ENCODE results near the gene ARIH1. TPM values are rescaled to one million over a fixed set of nuclear protein-coding genes. Genes with fewer than 3 reads are reported as not detected.
A peak's percentile ranks its signal among the peaks of the same experiment; 100 is the strongest.
"Not testable (repeated sequence)": the region's sequence is repeated elsewhere in the genome, so short reads cannot be mapped to it uniquely, and the experiment has no call there.

The ARIH1 gene
- total RNA-seq, 4 donors from 2014 or later = 28.2 to 215 (median 53.7) TPM

- TF ChIP-seq POLR2A (IDR thresholded peaks at IDR 0.05) (no peak), CTCF (IDR thresholded peaks at IDR 0.05) (peak; percentile 25 to 52 (median 42))
- Histone ChIP-seq H3K36me3 (no peaks in the 10 kb centered on the region), H3K27me3 (no peaks in the 10 kb centered on the region), H3K4me1 (no peaks in the 10 kb centered on the region), H3K27ac (no peak overlapping the region), H3K4me3 (no peak overlapping the region), H3K9me3 (no peaks in the 10 kb centered on the region)
- DNase-seq = no peak
- intact Hi-C loops (cut with DNase I; ENCODE audit: low total_unique reads) = no loop called here
Measured at GRCh38 chr15:72599855-72600464, 125.8 kb downstream of the ARIH1 start.

GRCh38 chr15:72604794-72605193, 130.7 kb downstream of the ARIH1 start:
- Histone ChIP-seq H3K4me3 (no peak overlapping the region), H3K27me3 (no peaks in the 10 kb centered on the region), H3K36me3 (no peaks in the 10 kb centered on the region), H3K27ac (no peak overlapping the region), H3K9me3 (no peaks in the 10 kb centered on the region), H3K4me1 (no peaks in the 10 kb centered on the region)
- intact Hi-C loops (cut with DNase I; ENCODE audit: low total_unique reads) = no loop called here
- no peak for DNase-seq
- TF ChIP-seq CTCF (IDR thresholded peaks at IDR 0.05) = no peak

- H3K9me3 ChIP-seq; DNase-seq; H3K36me3 ChIP-seq; H3K27ac ChIP-seq; H3K4me3 ChIP-seq; H3K4me1 ChIP-seq; H3K27me3 ChIP-seq; intact Hi-C loops (cut with DNase I; ENCODE audit: low total_unique reads): not testable (repeated sequence)
Measured at GRCh38 chr15:72608084-72608483, 134.0 kb downstream of the ARIH1 start.

GRCh38 chr15:72609862-72610261, 135.7 kb downstream of the ARIH1 start:
- no peaks in the 10 kb centered on the region for H3K36me3 ChIP-seq
- H3K4me3 ChIP-seq = no peak overlapping the region
- no peak overlapping the region for H3K27ac ChIP-seq
- H3K27me3 ChIP-seq = no peaks in the 10 kb centered on the region
- H3K9me3 ChIP-seq = no peaks in the 10 kb centered on the region
- H3K4me1 ChIP-seq = no peaks in the 10 kb centered on the region
- intact Hi-C loops (cut with DNase I; ENCODE audit: low total_unique reads) = no loop called here
- no peak for DNase-seq
- TF ChIP-seq POLR2A (IDR thresholded peaks at IDR 0.05) (no peak), CTCF (IDR thresholded peaks at IDR 0.05) (no peak)

GRCh38 chr15:72612324-72612723, 138.2 kb downstream of the ARIH1 start:
- H3K36me3 ChIP-seq; DNase-seq; intact Hi-C loops (cut with DNase I; ENCODE audit: low total_unique reads): not testable (repeated sequence)

GRCh38 chr15:72614810-72615532, 140.8 kb downstream of the ARIH1 start:
- H3K9me3 ChIP-seq = no peaks in the 10 kb centered on the region
- H3K27me3 ChIP-seq = no peaks in the 10 kb centered on the region
- H3K4me1 ChIP-seq = no peaks in the 10 kb centered on the region
- TF ChIP-seq CTCF (IDR thresholded peaks at IDR 0.05) = no peak
- TF ChIP-seq POLR2A (IDR thresholded peaks at IDR 0.05) = no peak
- no peak overlapping the region for H3K27ac ChIP-seq
- DNase-seq = no peak
- H3K36me3 ChIP-seq = no peaks in the 10 kb centered on the region
- no peak overlapping the region for H3K4me3 ChIP-seq
- intact Hi-C loops (cut with DNase I; ENCODE audit: low total_unique reads) = no loop called here

More at GRCh38 chr15:72612324-72612723, 138.2 kb downstream of the ARIH1 start:
- H3K27ac ChIP-seq, H3K4me1 ChIP-seq, H3K4me3 ChIP-seq, H3K27me3 ChIP-seq, H3K9me3 ChIP-seq: not testable (repeated sequence)

- intact Hi-C loops (cut with DNase I; ENCODE audit: low total_unique reads); H3K4me3 ChIP-seq; H3K4me1 ChIP-seq; H3K27ac ChIP-seq; H3K9me3 ChIP-seq; DNase-seq; H3K36me3 ChIP-seq; H3K27me3 ChIP-seq: not testable (repeated sequence)
Measured at GRCh38 chr15:72615533-72616233, 141.6 kb downstream of the ARIH1 start.

All from uterus (tissue), 4 donors.